OCI-LY1 (cell line): ENCODE results near the gene ZIC2.

Experiments
- EZH2 ChIP-seq: fragments of 200-600 bp; sonication (generic), shearing (Covaris generic); IDR thresholded peaks from 2 replicates; pipeline ENCODE4 v1.8.0; 2017; ENCODE audit warnings: borderline replicate concordance, mixed run types, mild to moderate bottlenecking, antibody characterized with exemption, low read length, moderate library complexity, mixed read lengths
- TF ChIP-seq, protein P1 (sequence below): fragments of 200-600 bp; sonication (generic), shearing (Covaris generic); IDR thresholded peaks from 2 replicates; pipeline ENCODE4 v1.5.1; 2017; ENCODE audit warnings: mild to moderate bottlenecking, antibody characterized with exemption, low read length, moderate library complexity, mixed read lengths

DNA sequence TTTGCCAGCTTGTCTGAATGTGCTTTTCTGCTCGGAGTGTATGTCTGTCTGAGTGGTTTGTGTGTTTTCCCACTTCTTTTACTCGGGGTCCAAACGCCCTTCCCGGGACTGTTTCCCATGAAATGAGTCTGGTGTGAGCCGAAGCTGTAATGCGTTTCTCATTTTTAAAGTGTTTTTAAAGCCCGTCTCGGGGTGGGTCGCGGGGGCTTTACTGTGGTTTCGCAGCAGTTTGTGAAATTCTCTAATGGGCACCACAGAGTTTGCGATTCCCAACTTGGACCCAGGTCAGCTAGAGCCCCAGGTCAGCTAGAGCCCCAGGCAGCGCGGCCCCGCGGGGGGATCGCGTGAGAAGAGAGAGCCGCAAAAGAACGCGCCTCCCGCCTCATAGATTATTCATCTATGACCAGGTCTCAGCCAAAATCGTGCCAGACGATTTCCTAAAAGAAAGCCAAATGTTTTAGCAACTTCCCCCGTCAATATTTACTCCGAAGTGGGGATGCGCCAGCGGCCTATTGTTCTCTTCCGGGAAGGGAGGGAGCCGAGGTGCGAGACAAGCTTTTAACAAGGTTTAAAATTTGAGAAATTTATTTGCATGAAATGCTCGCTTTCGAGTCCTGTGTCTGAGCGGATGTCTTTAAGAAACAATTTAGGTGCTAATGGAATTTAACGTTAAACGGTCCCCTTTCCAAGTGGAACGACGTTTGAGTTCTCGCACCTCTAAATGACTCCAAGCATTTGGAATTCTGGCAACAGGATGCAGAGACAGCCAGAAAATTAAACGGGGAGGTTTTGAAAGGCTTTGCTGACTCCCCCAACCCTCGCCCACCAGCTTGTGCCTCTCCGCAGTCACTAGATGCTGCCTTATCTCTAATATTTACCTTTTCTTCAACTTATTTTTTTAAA is 2.2 kb downstream of the ZIC2 start:
- TF ChIP-seq, protein P1, sequence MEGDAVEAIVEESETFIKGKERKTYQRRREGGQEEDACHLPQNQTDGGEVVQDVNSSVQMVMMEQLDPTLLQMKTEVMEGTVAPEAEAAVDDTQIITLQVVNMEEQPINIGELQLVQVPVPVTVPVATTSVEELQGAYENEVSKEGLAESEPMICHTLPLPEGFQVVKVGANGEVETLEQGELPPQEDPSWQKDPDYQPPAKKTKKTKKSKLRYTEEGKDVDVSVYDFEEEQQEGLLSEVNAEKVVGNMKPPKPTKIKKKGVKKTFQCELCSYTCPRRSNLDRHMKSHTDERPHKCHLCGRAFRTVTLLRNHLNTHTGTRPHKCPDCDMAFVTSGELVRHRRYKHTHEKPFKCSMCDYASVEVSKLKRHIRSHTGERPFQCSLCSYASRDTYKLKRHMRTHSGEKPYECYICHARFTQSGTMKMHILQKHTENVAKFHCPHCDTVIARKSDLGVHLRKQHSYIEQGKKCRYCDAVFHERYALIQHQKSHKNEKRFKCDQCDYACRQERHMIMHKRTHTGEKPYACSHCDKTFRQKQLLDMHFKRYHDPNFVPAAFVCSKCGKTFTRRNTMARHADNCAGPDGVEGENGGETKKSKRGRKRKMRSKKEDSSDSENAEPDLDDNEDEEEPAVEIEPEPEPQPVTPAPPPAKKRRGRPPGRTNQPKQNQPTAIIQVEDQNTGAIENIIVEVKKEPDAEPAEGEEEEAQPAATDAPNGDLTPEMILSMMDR = no peak
- no peak for TF ChIP-seq EZH2
